ENCODE data around the gene BTNL9. TPM values are rescaled to one million over a fixed set of nuclear protein-coding genes. Genes with fewer than 3 reads are reported as not detected.

BTNL9 gene
- total RNA-seq, 4 donors from 2014 or later, result 14.5 to 28.6 (median 20.1) TPM

DNA sequence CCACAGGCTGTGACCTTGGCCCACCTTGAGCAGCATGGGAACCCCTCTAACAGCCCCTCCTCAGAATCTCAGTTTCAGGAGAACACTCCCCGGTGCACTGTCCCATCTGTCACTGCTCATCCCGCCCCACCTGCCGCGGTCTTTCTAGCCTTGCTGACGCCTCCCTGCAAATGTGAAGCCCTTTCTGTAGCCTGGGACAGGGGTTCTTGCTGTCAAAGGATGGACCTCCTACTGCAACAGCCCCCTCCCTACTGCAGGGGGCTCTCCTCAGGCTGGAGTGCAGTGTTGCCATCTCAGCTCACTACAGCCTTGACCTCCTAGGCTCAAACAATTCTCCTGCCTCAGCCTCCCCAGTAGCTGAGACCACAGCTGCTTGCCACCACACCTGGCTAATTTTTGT is 70.9 kb downstream of the BTNL9 start:
- Histone ChIP-seq H3K4me3 (no peak overlapping the region), H3K36me3 (no peaks in the 10 kb centered on the region), H3K27me3 (peaks cover 50 to 54% (median 53%) of the 10 kb centered on the region in 3 donors), H3K9me3 (no peaks in the 10 kb centered on the region), H3K4me1 (no peaks in the 10 kb centered on the region), H3K27ac (no peak overlapping the region)
- intact Hi-C loops (cut with DNase I; ENCODE audit: low total_unique reads), result no loop called here
- no peak for DNase-seq
- TF ChIP-seq, protein P1, sequence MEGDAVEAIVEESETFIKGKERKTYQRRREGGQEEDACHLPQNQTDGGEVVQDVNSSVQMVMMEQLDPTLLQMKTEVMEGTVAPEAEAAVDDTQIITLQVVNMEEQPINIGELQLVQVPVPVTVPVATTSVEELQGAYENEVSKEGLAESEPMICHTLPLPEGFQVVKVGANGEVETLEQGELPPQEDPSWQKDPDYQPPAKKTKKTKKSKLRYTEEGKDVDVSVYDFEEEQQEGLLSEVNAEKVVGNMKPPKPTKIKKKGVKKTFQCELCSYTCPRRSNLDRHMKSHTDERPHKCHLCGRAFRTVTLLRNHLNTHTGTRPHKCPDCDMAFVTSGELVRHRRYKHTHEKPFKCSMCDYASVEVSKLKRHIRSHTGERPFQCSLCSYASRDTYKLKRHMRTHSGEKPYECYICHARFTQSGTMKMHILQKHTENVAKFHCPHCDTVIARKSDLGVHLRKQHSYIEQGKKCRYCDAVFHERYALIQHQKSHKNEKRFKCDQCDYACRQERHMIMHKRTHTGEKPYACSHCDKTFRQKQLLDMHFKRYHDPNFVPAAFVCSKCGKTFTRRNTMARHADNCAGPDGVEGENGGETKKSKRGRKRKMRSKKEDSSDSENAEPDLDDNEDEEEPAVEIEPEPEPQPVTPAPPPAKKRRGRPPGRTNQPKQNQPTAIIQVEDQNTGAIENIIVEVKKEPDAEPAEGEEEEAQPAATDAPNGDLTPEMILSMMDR (IDR thresholded peaks at IDR 0.05 in 4 of 5, conservative IDR thresholded peaks at IDR 0.05 in 1 of 5), result no peak
- TF ChIP-seq POLR2A (IDR thresholded peaks at IDR 0.05), result no peak
- ATAC-seq, result no peak
- in situ Hi-C loops (cut with MboI; ENCODE audit: low sequenced_read_pairs in 4 of 4), result no loop called here

Small RNAs within 50 kb of the gene (microRNA-seq; reads per million reads assigned to microRNA genes)
- 0 reads per million in 2 donors for gene MIR8089 (ENCODE audit: borderline replicate concordance in 2 of 2)

Other genes starting within 250 kb of the BTNL9 start
- 100 to 1,000 TPM; 100 to 138 (median 115) TPM for gene MGAT1, start 237.5 kb upstream of the BTNL9 start, total RNA-seq
- 10 to 100 TPM in 2 of 4 donors, 1 to 10 TPM in 2; 8.9 to 14.7 (median 10.2) TPM for gene ZFP62, start 179.0 kb upstream of the BTNL9 start, total RNA-seq
- under 1 TPM in 3 of 4 donors, not detected in 1; 0.20 to 0.59 (median 0.22) TPM for gene BTNL8, start 141.1 kb upstream of the BTNL9 start, total RNA-seq
- gene BTNL3, start 51.4 kb upstream of the BTNL9 start, total RNA-seq, result under 1 TPM in 1 of 4 donors, not detected in 3; 0.17 TPM
- not detected for gene OR2V1, start 90.9 kb downstream of the BTNL9 start, total RNA-seq
- gene OR2V2, start 107.3 kb downstream of the BTNL9 start, total RNA-seq, result not detected
- 10 to 100 TPM; 27.9 to 58.4 (median 47.1) TPM for gene TRIM7, start 164.9 kb downstream of the BTNL9 start, total RNA-seq
- 10 to 100 TPM; 15.6 to 23.5 (median 21.6) TPM for gene TRIM41, start 183.0 kb downstream of the BTNL9 start, total RNA-seq
- gene RACK1, start 203.6 kb downstream of the BTNL9 start, total RNA-seq, result 1,000 to 10,000 TPM; 1,697 to 2,187 (median 1,957) TPM
- 1 to 10 TPM; 1.3 to 4.9 (median 3.4) TPM for gene TRIM52, start 220.9 kb downstream of the BTNL9 start, total RNA-seq